GM21529 (cell line): Measurements from ENCODE around the gene ZNF337.
A peak's percentile ranks its signal among the peaks of the same experiment; 100 is the strongest.
"Not testable (repeated sequence)": the region's sequence is repeated elsewhere in the genome, so short reads cannot be mapped to it uniquely, and the experiment has no call there.

Experiments
- ATAC-seq: cut with Tn5 transposase; IDR thresholded peaks from one replicate; pipeline ENCODE4 v1.9.1; 2021; ENCODE audit not compliant: unreplicated experiment

ZNF337 gene

DNA sequence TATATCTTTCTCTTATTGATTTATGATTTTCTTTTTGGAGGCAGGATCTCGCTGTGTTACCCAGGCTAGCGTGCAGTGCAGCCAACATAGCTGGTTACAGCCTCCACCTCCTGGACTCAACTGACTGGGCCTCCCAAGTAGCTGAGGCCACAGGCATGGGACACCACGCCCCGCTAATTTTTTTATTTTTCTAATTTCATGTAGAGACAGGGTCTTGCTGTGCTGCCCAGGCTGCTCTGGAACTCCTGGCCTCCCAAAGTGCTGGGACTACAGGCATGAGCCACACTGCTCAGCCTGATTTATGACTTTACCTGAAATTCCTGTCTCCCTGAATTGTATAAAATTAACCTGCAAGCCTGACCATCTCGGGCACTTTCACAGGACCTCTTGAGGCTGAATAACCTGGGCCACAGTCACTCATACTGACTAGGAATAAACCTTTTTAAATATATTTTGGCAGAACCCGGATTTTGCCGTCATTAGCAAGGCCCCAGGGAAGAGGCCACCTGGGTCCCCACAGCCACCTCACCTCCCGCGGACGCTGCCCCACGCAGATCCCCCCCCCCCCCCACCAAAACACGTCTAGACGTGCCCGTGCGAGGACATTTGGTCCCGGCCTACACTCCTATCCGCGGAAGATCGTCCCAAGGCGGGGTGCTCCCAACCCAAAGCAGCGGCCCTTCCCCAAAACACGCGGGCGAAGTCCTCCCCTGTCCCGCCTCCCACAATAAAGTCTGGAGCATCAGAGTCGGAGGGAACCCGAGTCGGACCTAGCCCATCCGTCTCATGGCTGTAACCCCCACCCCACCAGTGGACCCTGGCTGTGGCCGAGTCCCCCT lies 902 bp downstream of the ZNF337 start:
- no peak for ATAC-seq

DNA sequence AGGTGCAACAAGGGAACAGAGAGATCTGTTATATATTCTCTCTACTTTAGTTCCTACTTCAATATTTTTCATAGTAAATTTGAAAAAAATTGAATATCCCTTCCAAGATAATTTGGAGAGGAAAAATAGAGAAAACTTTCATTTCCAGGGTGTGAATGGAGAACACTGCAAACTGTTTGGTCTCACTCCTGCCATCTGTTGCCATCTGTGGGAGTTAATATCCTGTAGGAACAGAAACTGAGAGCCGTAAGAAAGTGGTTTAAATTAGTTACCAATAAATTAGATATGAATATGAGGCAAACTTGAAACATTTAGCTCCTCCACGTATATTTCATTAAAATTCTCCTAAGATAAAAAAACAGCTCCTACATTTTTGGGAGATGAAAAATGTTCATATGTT lies 4.2 kb downstream of the ZNF337 start:
- ATAC-seq, result no peak

DNA sequence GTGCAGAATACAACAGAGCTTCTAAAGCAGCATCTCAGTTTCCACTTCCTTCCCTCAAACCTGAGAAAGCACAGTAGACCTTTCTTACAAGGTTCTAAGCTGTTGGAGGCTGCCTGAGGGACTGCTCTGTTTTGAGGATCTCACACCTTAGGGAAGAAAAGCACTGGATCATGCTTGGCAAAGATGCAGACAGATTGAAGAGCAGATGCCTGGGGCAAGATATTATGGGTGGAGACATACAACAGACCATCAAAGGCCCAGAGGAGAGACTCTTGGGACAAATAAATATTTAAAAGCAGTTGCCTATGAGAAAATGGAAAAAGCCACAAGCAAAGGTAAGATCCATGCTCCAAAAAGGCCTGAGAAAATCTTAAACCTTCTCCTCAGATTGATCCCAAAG lies 6.2 kb downstream of the ZNF337 start:
- ATAC-seq, result no peak

DNA sequence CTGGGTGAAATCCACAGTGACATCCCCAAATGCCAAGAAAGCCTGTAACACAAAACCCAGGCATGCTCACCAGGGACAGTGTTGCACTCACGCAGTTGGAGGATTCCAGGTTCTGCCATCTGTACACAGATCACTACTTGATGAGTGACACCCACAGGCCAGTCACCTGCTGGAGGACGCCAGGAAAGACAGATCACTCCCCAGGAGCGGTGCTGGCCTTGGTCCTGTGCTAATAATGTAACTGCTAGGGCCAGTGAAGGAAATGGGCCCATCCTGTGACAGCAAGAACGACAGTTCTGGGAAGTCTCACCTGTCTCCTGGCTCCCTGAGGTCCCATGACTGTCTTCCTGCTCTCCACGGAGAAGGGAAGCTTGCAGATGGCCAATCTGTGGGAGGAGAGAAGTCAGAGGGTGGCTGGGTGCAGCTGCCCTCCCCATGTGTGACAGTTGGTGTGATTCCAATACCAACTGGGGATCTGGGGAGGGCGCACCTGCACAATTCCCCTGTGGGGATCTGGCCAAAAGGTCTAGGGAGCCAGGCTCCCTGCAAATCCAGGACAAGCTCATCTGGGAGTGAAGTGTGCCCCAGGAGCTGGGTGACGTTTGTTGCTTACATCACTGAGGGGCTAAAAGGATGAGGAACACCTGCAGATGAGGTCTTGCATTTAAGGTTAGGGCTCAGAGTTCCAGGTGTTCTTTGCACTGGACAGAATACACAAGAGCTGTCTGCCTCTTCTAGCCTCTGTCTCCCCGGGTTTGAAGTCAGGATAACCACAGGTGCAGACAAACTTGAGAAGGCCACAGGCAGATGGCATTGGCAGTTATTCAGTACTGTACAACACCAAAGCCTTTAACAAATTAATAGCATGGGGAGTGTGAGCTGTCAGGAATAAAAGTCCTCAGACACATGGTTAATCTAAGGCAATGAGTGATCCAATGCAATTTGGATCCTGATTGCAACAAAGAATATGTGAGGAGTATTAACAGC lies 10.3 kb downstream of the ZNF337 start:
- ATAC-seq, result peak; percentile 18

DNA sequence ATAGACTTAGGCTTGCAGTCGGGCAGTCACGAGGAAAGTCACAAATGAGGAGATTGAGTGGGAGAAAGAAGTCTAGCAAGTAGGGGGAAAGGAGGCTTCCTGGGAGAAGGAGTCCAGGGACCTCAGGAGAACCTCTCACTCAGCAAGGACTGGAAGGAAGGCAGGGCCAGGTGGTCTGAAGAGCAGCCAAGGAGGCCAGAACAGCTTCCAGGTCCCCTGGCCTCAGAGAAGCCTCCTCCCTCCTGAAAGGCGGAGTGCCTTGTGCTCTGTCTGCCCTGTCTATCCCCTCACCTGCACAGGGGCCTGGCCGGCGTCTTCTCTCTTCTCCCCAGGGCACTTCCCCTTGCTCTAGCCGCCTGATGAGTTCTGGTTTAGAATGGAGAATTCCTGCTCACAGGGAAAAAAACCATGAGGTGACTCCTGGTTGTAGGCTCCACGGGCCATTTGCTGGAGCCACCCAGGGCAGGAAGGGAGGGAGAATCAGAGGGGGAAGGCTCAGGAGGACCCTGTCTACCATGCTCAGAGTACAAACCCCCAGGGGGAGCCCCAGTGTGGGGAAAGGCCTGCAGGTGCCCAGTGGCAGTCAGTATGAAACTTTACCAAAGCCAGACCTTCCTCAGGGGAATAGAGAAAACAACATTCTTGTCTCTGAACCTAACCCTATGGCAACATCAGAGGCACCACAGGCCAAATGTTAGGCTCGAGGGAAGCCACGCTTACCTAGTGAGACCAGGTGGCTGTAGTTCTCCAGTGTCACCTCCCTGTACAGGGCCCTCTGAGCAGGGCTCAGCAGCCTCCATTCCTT lies 11.2 kb downstream of the ZNF337 start:
- peak; percentile 91 for ATAC-seq

DNA sequence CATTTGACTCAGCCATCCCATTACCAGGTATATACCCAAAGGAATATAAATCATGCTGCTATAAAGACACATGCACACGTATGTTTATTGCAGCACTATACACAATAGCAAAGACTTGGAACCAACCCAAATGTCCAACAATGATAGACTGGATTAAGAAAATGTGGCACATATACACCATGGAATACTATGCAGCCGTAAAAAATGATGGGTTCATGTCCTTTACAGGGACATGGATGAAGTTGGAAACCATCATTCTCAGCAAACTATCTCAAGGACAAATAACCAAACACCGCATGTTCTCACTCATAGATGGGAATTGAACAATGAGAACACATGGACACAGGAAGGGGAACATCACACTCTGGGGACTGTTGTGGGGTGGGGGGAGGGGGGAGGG lies 12.8 kb downstream of the ZNF337 start:
- ATAC-seq, result not testable (repeated sequence)

DNA sequence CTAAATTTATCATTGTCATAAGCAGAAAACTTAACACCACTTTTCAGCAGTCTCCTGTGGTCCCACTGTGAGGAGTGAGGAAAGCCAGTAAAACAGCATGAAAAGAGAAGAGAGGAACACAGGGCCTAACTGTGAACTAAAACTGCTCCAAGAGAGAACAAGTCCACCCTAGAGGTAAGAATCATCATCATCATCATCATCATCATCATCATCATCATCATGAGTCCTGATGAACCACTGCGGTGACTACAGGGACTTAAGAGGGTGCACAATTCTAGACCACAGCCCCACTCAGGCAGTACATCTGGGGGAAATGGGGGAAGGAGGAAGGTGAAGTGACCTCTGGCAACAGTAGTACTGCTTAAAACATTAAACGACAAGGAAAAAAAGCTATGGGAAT lies 13.6 kb downstream of the ZNF337 start:
- no peak for ATAC-seq

DNA sequence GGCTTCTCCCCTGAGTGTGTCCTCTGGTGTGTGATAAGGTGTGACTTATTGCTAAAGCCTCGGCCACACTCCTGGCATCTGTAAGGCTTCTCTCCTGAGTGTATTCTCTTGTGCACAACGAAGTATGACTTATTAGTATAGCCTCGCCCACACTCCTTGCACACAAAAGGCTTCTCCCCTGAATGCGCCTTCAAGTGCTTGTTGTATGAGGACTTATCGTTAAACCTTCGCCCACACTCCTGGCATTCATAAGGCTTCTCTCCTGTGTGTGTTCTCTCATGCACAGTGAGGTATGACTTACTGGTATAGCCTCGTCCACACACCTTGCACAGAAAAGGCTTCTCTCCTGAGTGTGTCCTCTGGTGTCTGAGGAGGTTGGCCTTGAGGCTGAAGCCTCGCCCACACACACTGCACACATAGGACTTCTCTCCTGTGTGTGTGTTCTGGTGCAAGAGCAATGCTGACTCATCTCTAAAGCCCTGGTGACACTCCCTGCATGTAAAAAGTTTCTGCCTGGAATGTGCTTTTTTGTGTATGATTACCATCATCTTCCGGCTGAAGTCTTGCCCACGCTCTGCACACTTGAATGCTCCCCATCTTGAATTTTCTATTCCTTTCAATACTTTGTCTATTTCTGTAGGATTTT lies 20.4 kb downstream of the ZNF337 start:
- ATAC-seq, result peak; percentile 70

DNA sequence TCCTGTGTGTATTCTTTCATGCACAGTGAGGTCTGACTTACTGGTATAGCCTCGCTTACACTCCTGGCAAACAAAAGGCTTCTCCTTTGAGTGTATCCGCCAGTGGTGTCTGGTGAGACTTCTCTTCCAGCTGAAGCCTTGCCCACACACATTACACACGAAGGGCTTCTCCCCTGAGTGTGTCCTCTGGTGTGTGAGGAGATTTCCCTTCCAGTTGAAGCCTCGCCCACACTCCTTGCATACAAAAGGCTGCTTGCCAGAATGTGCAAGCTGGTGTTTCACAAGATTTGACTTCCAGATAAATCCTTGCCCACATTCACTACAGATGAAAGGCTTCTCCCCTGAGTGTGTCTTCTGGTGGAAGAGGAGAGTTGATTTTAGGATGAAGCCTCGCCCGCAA lies 21.5 kb downstream of the ZNF337 start:
- ATAC-seq, result no peak

DNA sequence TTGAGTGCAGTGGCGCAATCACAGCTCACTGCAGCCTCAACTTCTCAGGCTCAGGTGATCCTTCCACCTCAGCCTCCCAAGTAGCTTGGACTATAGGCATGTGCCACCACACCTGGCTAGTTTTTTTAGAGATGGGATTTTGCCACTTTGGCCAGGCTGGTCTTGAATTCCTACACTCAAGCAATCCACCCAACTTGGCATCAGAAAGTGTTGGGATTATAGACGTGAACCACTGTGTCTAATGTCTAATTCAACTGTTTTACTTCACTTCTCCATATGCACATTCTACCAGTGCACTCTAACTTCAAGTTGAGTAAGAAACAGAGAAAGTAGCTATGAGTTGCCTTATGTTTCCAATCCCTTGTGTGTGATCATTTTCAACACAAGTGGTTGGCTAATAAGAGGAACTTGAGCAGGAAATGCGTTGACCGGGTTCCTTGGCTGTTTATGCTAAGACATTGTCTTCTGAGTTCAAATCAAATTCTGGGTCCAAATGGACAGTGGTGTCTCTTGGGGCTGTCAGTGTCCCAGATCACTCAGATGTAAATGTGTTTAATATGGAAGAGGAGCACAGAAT lies 23.9 kb downstream of the ZNF337 start:
- no peak for ATAC-seq

DNA sequence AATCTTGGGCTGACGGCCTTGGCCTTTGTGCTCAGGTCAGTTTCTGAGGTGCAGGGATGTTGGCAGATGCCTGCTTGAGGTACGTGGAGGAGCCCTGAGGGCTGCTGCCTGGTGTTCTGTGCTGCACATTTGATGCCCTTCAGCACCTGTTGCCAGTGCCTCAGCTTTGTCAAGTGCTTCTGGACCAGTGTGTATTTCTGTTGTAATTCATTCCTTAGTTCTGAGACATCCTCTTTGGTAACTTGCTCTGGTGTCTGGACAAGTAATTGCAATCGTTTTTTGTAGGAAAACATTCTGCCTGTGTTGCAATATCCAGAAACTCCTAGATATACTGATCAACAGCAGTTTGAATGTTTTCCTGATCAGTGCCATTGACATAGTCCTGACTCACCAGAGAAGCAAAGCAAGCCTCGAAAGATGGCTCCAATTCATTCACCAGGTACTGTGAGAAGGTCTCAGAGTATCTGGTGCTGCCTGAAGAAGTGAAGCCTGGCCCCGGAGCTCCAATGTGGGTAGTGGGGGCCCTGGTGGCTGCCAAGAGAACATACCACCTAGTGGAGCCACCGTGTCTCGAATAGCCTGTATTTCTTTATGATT lies 26.7 kb downstream of the ZNF337 start:
- no peak for ATAC-seq

DNA sequence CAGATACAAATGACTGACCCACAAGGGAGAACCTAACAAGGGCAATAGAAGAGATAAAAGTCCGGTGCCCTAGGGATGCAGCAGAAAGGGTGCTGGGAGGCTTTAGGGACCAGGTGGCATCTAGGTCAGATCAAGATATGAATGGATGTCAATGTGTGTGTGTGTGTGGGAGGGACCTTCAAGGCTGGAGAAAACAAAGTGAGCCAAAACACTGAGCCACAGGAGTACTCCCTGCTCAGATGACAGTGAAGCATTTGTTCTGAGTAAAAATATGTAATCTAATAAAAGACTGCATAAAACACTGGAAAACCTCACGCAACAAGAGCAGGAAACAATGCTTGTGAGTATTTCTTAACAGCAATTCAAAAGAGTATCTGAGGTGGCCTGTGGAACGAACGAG lies 28.2 kb downstream of the ZNF337 start:
- no peak for ATAC-seq

DNA sequence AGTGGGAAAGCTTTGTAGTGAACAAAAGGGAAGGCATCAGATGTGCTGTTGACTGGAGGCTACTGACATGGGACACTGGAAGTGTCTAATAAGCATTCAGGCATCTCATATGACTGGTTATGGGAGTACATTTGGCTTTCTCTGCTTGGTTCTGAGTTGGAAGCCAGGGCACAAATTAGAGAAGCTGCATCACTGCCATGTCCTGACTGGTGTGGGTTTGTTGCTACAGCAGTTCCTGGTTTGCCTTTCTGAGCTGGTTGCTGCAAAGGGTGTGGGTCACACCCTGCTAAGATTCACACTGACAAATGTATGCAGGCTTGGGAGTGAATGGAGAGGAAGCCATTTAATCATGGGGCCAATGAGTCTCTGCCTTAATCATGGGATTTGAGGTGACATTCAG lies 36.7 kb downstream of the ZNF337 start:
- ATAC-seq, result no peak

DNA sequence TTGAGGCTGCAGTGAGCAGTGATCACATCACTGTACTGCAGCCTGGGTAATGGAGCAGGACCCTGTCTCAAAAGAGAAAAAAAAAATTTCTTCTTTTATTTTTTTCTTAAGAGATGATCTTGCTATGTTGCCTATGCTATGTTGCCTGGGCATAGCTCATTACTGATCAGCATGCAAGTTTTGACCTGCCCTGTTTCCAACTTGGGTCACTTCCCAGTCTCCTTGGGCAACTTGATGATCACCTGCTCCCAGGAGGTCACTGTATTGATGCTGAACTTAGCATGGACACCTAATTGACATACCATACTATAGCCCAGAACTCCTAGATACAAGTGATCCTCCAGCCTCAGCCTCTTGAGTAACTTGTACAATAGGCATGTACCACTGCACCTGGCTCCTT lies 42.2 kb downstream of the ZNF337 start:
- no peak for ATAC-seq

DNA sequence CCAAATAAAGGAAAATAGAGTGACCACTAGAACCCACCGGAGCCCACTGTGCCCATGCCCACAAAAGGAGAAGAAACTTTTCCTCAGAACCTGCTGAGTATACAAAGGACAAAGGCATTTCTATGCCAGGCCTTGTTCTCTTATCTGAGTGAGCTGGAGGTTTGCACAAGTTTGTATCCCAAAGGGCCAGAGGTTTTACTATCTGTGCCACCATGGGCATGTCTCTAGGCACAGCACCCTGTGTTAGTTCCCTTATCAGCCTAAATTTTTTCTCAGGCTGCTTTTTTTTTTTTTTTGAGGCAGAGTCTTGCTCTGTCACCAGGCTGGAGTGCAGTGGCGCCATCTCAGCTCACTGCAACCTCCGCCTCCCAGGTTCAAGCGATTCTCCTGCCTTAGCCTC lies 43.8 kb downstream of the ZNF337 start:
- ATAC-seq, result not testable (repeated sequence)

DNA sequence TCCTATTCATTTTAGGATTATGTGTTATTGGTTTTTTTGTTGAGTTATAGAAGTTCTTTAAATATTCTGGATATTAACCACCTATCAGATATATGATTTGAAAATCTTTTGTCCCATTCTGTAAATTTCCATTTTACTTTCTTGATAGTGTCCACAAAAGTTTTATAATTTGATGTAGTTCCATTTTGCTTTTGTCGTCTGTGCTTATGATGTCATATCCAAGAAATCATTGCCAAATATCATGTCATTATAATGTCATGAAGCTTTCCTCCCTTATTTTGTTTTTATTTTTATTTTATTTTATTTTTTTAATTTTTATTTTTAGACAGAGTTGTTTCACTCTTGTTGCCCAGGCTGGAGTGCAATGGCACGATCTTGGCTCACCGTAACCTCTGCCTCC lies 51.8 kb downstream of the ZNF337 start:
- no peak for ATAC-seq

DNA sequence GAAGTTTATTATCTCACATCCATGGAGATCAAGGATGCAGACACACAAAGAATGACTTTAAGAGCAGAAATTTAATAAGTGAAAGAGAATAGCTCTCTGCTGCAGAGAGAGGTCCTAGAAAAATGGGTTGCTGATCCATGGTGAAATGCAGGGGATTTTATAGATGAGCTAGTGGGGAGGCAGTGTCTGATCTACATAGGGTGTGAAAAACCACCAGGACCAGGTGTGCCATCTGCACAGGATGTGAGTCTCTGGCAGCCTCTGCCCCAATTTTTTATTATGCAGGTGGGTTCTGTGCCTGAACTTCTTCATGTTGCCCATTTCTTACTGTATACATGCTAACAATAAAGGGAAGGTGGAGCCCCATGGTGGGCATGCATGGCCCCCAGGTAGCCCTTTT lies 52.9 kb downstream of the ZNF337 start:
- no peak for ATAC-seq

DNA sequence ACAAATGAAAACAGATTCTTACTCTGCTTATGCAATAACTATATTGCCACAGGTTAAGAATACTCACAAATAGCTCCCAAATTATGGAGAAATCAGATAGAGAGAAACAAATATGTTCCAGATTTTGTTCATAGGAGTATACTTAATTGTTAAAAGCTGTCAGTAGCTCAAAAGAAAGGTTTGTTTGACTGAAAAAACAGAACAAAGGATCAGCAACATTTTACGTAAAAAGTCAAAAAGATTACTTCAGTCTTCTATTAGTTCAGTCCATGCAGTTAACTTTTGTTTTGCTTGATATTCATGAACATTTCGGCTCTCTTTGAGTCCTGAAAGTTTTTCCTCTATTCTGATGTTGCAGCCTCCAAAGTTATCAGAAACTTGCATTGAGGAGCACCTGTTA lies 59.4 kb downstream of the ZNF337 start:
- no peak for ATAC-seq

DNA sequence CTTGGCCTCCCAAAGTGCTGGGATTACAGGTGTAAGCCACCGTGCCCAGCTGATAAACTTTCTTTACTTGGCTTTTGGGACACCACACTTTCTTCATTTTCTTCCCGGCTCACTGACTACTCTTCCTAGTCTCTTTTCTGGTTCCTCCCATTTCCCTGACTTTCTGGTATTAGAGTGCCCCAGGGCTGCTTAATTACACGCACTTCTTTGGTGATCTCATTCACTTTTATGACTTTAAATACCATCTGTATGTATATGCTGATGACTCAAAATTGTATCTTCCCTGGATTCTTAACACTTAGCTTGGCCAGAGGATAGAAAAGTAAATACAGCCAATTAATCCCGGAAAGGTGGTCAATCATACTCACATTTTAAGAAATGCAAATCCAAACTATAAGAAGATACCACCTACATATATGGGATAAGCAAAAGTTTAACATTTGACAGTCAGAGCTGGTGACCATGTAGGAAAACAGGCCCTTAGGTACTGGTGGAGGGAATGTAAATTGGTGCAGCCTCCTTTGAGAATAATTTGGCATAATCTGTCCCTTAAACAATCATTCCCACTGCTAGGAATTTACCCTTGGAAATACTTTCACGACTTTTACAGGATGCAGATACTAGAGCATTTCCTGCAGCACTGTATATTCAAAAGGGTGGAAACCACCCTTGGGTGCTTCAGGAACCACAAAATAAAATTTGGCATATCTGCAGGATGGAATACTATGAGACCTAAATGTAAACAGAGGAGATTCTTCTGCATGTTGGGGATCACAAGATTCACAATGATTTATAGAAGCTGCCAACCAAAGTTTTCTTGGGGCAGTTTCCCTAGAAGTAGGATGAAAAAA lies 63.5 kb downstream of the ZNF337 start:
- ATAC-seq, result no peak
